ENCODE data around the gene XPO4. TPM values are rescaled to one million over a fixed set of nuclear protein-coding genes. Genes with fewer than 3 reads are reported as not detected.
A peak's percentile ranks its signal among the peaks of the same experiment; 100 is the strongest.

The XPO4 gene
- total RNA-seq, 2 experiments from 2014 or later, result 19.7 to 19.8 TPM

- CTCF ChIA-PET, result interaction anchor here (0.9 kb wide), 1 partner anchor 71 kb away, joined by 3 read pairs; no protein-coding TSS in a partner anchor
- Mint-ChIP-seq H3K4me1 (no peaks in the 10 kb centered on the region), H3K36me3 (peaks cover 18% of the 10 kb centered on the region), H3K27ac (no peak overlapping the region), H3K9me3 (ENCODE audit: low read depth) (no peaks in the 10 kb centered on the region), H3K4me3 (no peak overlapping the region), H3K27me3 (no peaks in the 10 kb centered on the region)
- no peak for ATAC-seq
- no peak for DNase-seq
Observed at GRCh38 chr13:20782116-20782708, 120.3 kb downstream of the XPO4 start.

GRCh38 chr13:20780317-20780716 is 122.2 kb downstream of the XPO4 start:
- CTCF ChIA-PET, result interaction anchor here (0.8 kb wide), 1 partner anchor 70 kb away, joined by 3 read pairs; no protein-coding TSS in a partner anchor
- H3K27ac Mint-ChIP-seq, result no peak overlapping the region
- DNase-seq, result no peak

GRCh38 chr13:20779405-20779804 is 123.1 kb downstream of the XPO4 start:
- Mint-ChIP-seq H3K27me3 (no peaks in the 10 kb centered on the region), H3K4me3 (no peak overlapping the region), H3K27ac (no peak overlapping the region), H3K9me3 (ENCODE audit: low read depth) (no peaks in the 10 kb centered on the region), H3K4me1 (peaks cover 9% of the 10 kb centered on the region), H3K36me3 (peaks cover 21% of the 10 kb centered on the region)
- DNase-seq (no peak), ATAC-seq (no peak)
- CTCF ChIA-PET, result interaction anchor here (0.7 to 1.3 kb wide), 3 partner anchors 13 to 284 kb away, joined by 3 read pairs; no protein-coding TSS in a partner anchor

More at GRCh38 chr13:20780317-20780716, 122.2 kb downstream of the XPO4 start:
- H3K36me3 Mint-ChIP-seq, result peaks cover 21% of the 10 kb centered on the region
- no peaks in the 10 kb centered on the region for H3K9me3 Mint-ChIP-seq (ENCODE audit: low read depth)
- H3K4me3 Mint-ChIP-seq, result no peak overlapping the region
- peaks cover 2% of the 10 kb centered on the region for H3K4me1 Mint-ChIP-seq
- H3K27me3 Mint-ChIP-seq, result no peaks in the 10 kb centered on the region
- no peak for ATAC-seq

GRCh38 chr13:20778311-20778710 is 124.2 kb downstream of the XPO4 start:
- H3K36me3 Mint-ChIP-seq, result peaks cover 12% of the 10 kb centered on the region

GRCh38 chr13:20776751-20777150 is 125.8 kb downstream of the XPO4 start:
- Mint-ChIP-seq H3K27ac (no peak overlapping the region), H3K4me1 (peaks cover 21% of the 10 kb centered on the region), H3K27me3 (no peaks in the 10 kb centered on the region), H3K9me3 (ENCODE audit: low read depth) (no peaks in the 10 kb centered on the region), H3K4me3 (no peak overlapping the region), H3K36me3 (peaks cover 12% of the 10 kb centered on the region)
- DNase-seq (no peak), ATAC-seq (no peak)
- CTCF ChIA-PET, result no interaction called here

More at GRCh38 chr13:20778311-20778710, 124.2 kb downstream of the XPO4 start:
- no peak overlapping the region for H3K27ac Mint-ChIP-seq
- DNase-seq (no peak), ATAC-seq (no peak)
- H3K4me3 Mint-ChIP-seq, result no peak overlapping the region
- no peaks in the 10 kb centered on the region for H3K27me3 Mint-ChIP-seq
- H3K4me1 Mint-ChIP-seq, result peaks cover 13% of the 10 kb centered on the region
- CTCF ChIA-PET, result no interaction called here
- no peaks in the 10 kb centered on the region for H3K9me3 Mint-ChIP-seq (ENCODE audit: low read depth)

- CTCF ChIA-PET, result no interaction called here
- peaks cover 18% of the 10 kb centered on the region for H3K36me3 Mint-ChIP-seq
- H3K4me3 Mint-ChIP-seq, result no peak overlapping the region
- ATAC-seq, result no peak
- peaks cover 25% of the 10 kb centered on the region for H3K4me1 Mint-ChIP-seq
- no peaks in the 10 kb centered on the region for H3K9me3 Mint-ChIP-seq (ENCODE audit: low read depth)
- no peaks in the 10 kb centered on the region for H3K27me3 Mint-ChIP-seq
- DNase-seq, result no peak
- H3K27ac Mint-ChIP-seq, result no peak overlapping the region
Observed at GRCh38 chr13:20775961-20776360, 126.6 kb downstream of the XPO4 start.

- Mint-ChIP-seq H3K36me3 (peaks cover 29% of the 10 kb centered on the region), H3K4me1 (peaks cover 29% of the 10 kb centered on the region)
- CTCF ChIA-PET, result interaction anchor here (0.6 kb wide), 1 partner anchor 116 kb away, joined by 3 read pairs; no protein-coding TSS in a partner anchor
Observed at GRCh38 chr13:20774746-20775145, 127.8 kb downstream of the XPO4 start.

GRCh38 chr13:20773194-20774080 is 129.1 kb downstream of the XPO4 start, which contains the start of gene EEF1AKMT1:
EEF1AKMT1 (minus strand) TSS chr13:20773961; CDS start chr13:20757598, 16,363 bp downstream.
- H3K36me3 Mint-ChIP-seq, result peaks cover 42% of the 10 kb centered on the region
- peak within 1 kb of the TSS; percentile 98 for H3K27ac Mint-ChIP-seq
- DNase-seq (peak; percentile 96), ATAC-seq (peak; percentile 94)
- no peaks in the 10 kb centered on the region for H3K27me3 Mint-ChIP-seq
- peaks cover 32% of the 10 kb centered on the region for H3K4me1 Mint-ChIP-seq
- CTCF ChIA-PET, result interaction anchor here (0.7 to 1.6 kb wide), 4 partner anchors 13 to 129 kb away, joined by 3 to 4 read pairs (median 4); partner anchors contain the start of gene XPO4
- H3K4me3 Mint-ChIP-seq, result peak within 1 kb of the TSS; percentile 91
- H3K9me3 Mint-ChIP-seq (ENCODE audit: low read depth), result peaks cover 14% of the 10 kb centered on the region

More at GRCh38 chr13:20774746-20775145, 127.8 kb downstream of the XPO4 start:
- peaks cover 8% of the 10 kb centered on the region for H3K9me3 Mint-ChIP-seq (ENCODE audit: low read depth)
- DNase-seq (no peak), ATAC-seq (no peak)
- peak overlapping the region; percentile 91 for H3K4me3 Mint-ChIP-seq
- peak overlapping the region; percentile 56 for H3K27ac Mint-ChIP-seq
- no peaks in the 10 kb centered on the region for H3K27me3 Mint-ChIP-seq

- peaks cover 32% of the 10 kb centered on the region for H3K4me1 Mint-ChIP-seq
- H3K9me3 Mint-ChIP-seq (ENCODE audit: low read depth), result peaks cover 19% of the 10 kb centered on the region
- H3K27me3 Mint-ChIP-seq, result no peaks in the 10 kb centered on the region
- CTCF ChIA-PET, result interaction anchor here (1.1 to 1.6 kb wide), 4 partner anchors 13 to 130 kb away, joined by 4 to 6 read pairs (median 4); partner anchors contain the start of gene XPO4
- DNase-seq (no peak), ATAC-seq (no peak)
- H3K27ac Mint-ChIP-seq, result peak overlapping the region; percentile 98
- peak overlapping the region; percentile 91 for H3K4me3 Mint-ChIP-seq
- peaks cover 49% of the 10 kb centered on the region for H3K36me3 Mint-ChIP-seq
Observed at GRCh38 chr13:20772401-20773131, 130.0 kb downstream of the XPO4 start.

GRCh38 chr13:20769834-20770233 is 132.7 kb downstream of the XPO4 start:
- DNase-seq, result no peak
- ATAC-seq, result no peak
- H3K27me3 Mint-ChIP-seq, result no peaks in the 10 kb centered on the region
- H3K27ac Mint-ChIP-seq, result no peak overlapping the region
- H3K4me3 Mint-ChIP-seq, result no peak overlapping the region
- H3K4me1 Mint-ChIP-seq, result peaks cover 28% of the 10 kb centered on the region
- H3K9me3 Mint-ChIP-seq (ENCODE audit: low read depth), result peaks cover 24% of the 10 kb centered on the region
- CTCF ChIA-PET, result no interaction called here
- H3K36me3 Mint-ChIP-seq, result peaks cover 49% of the 10 kb centered on the region

- no peak overlapping the region for H3K4me3 Mint-ChIP-seq
- H3K9me3 Mint-ChIP-seq (ENCODE audit: low read depth), result peaks cover 24% of the 10 kb centered on the region
- no peak overlapping the region for H3K27ac Mint-ChIP-seq
- H3K27me3 Mint-ChIP-seq, result no peaks in the 10 kb centered on the region
- CTCF ChIA-PET, result interaction anchor here (1.2 kb wide), 1 partner anchor 60 kb away, joined by 4 read pairs; no protein-coding TSS in a partner anchor
- no peak for ATAC-seq
- H3K36me3 Mint-ChIP-seq, result peaks cover 49% of the 10 kb centered on the region
- no peak for DNase-seq
- peaks cover 23% of the 10 kb centered on the region for H3K4me1 Mint-ChIP-seq
Observed at GRCh38 chr13:20769091-20769490, 133.5 kb downstream of the XPO4 start.

- H3K9me3 Mint-ChIP-seq (ENCODE audit: low read depth), result peaks cover 24% of the 10 kb centered on the region
- ATAC-seq (no peak), DNase-seq (no peak)
- no peaks in the 10 kb centered on the region for H3K27me3 Mint-ChIP-seq
- peaks cover 46% of the 10 kb centered on the region for H3K36me3 Mint-ChIP-seq
- H3K27ac Mint-ChIP-seq, result no peak overlapping the region
- peaks cover 14% of the 10 kb centered on the region for H3K4me1 Mint-ChIP-seq
- no peak overlapping the region for H3K4me3 Mint-ChIP-seq
- CTCF ChIA-PET, result interaction anchor here (0.6 kb wide), 1 partner anchor 59 kb away, joined by 3 read pairs; no protein-coding TSS in a partner anchor
Observed at GRCh38 chr13:20767309-20767943, 135.1 kb downstream of the XPO4 start.

Data from activated CD8-positive, alpha-beta memory T cell treated with anti-CD3 and anti-CD28 coated beads, Interleukin-2, amount 10 ng/mL, durations not matched to agents 7 days and 5 days (primary cell).